HG03095 (cell line): ENCODE data around the gene IRF9.

Experiments used
- ATAC-seq: cut with Tn5 transposase; IDR thresholded peaks from one replicate; pipeline ENCODE4 v1.9.1; 2021; ENCODE audit warnings: moderate library complexity; ENCODE audit not compliant: unreplicated experiment

IRF9 gene

GRCh38 chr14:24172261-24172860 is 11.3 kb downstream of the IRF9 start:
- no peak for ATAC-seq

- ATAC-seq, result no peak
Observed at GRCh38 chr14:24172871-24173281, 11.8 kb downstream of the IRF9 start.

GRCh38 chr14:24176599-24176998 is 15.5 kb downstream of the IRF9 start:
- ATAC-seq, result no peak

- no peak for ATAC-seq
Observed at GRCh38 chr14:24177041-24177825, 16.2 kb downstream of the IRF9 start.

GRCh38 chr14:24177891-24178290 is 16.8 kb downstream of the IRF9 start:
- no peak for ATAC-seq

GRCh38 chr14:24178399-24179178 is 17.5 kb downstream of the IRF9 start:
- no peak for ATAC-seq

- ATAC-seq, result no peak
Observed at GRCh38 chr14:24179294-24179960, 18.4 kb downstream of the IRF9 start.

- no peak for ATAC-seq
Observed at GRCh38 chr14:24179961-24180796, 19.1 kb downstream of the IRF9 start.

GRCh38 chr14:24181371-24182077 is 20.5 kb downstream of the IRF9 start:
- no peak for ATAC-seq

GRCh38 chr14:24182110-24182882 is 21.2 kb downstream of the IRF9 start:
- no peak for ATAC-seq

- no peak for ATAC-seq
Observed at GRCh38 chr14:24183014-24183481, 22.0 kb downstream of the IRF9 start.

- ATAC-seq, result no peak
Observed at GRCh38 chr14:24184104-24184970, 23.3 kb downstream of the IRF9 start.

- ATAC-seq, result no peak
Observed at GRCh38 chr14:24185026-24185425, 24.0 kb downstream of the IRF9 start.

- no peak for ATAC-seq
Observed at GRCh38 chr14:24185741-24186140, 24.7 kb downstream of the IRF9 start.

- ATAC-seq, result no peak
Observed at GRCh38 chr14:24186831-24187538, 25.9 kb downstream of the IRF9 start.

GRCh38 chr14:24187539-24187915 is 26.5 kb downstream of the IRF9 start:
- ATAC-seq, result no peak
